ENCODE measurements around the gene WFS1. TPM values are rescaled to one million over a fixed set of nuclear protein-coding genes. Genes with fewer than 3 reads are reported as not detected.

Gene WFS1
- total and polyA plus RNA-seq, 10 donors, result 4.9 to 62.2 (median 34.8) TPM

- intact Hi-C loops (cut with DNase I; ENCODE audit: low total_unique reads), result no loop called here
- no peak for TF ChIP-seq POLR2AphosphoS5 (IDR thresholded peaks at IDR 0.05)
- TF ChIP-seq POLR2A (IDR thresholded peaks at IDR 0.05), result no peak
- TF ChIP-seq, protein P1, sequence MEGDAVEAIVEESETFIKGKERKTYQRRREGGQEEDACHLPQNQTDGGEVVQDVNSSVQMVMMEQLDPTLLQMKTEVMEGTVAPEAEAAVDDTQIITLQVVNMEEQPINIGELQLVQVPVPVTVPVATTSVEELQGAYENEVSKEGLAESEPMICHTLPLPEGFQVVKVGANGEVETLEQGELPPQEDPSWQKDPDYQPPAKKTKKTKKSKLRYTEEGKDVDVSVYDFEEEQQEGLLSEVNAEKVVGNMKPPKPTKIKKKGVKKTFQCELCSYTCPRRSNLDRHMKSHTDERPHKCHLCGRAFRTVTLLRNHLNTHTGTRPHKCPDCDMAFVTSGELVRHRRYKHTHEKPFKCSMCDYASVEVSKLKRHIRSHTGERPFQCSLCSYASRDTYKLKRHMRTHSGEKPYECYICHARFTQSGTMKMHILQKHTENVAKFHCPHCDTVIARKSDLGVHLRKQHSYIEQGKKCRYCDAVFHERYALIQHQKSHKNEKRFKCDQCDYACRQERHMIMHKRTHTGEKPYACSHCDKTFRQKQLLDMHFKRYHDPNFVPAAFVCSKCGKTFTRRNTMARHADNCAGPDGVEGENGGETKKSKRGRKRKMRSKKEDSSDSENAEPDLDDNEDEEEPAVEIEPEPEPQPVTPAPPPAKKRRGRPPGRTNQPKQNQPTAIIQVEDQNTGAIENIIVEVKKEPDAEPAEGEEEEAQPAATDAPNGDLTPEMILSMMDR (IDR thresholded peaks at IDR 0.05 in 8 of 11, conservative IDR thresholded peaks at IDR 0.05 in 3 of 11), result no peak
- Histone ChIP-seq H3K4me3 (no peak overlapping the region), H3K27me3 (replicated peaks in 1 of 7) (peaks cover 0 to 89% (median 38%) of the 10 kb centered on the region in 7 donors), H3K9me3 (peaks cover 0 to 15% (median 6%) of the 10 kb centered on the region in 8 donors), H3K4me1 (peaks cover 0 to 18% (median 11%) of the 10 kb centered on the region in 6 donors), H3K27ac (no peak overlapping the region), H3K36me3 (no peaks in the 10 kb centered on the region)
- WGBS, 5 donors, result 63 to 79% (median 72%) methylated on average over 12 of the region's 12 CpGs
- DNase-seq, result no peak
Measured at GRCh38 chr4:6335040-6335590, 65.5 kb downstream of the WFS1 start.

- Histone ChIP-seq H3K9me3 (peaks cover 0 to 15% (median 6%) of the 10 kb centered on the region in 8 donors), H3K4me3 (no peak overlapping the region), H3K27me3 (replicated peaks in 1 of 7) (peaks cover 0 to 94% (median 38%) of the 10 kb centered on the region in 7 donors), H3K36me3 (no peaks in the 10 kb centered on the region), H3K27ac (no peak overlapping the region), H3K4me1 (peaks cover 0 to 18% (median 11%) of the 10 kb centered on the region in 6 donors)
- TF ChIP-seq POLR2A (IDR thresholded peaks at IDR 0.05) (no peak), POLR2AphosphoS5 (IDR thresholded peaks at IDR 0.05) (no peak)
- TF ChIP-seq, protein P1 (IDR thresholded peaks at IDR 0.05 in 8 of 11, conservative IDR thresholded peaks at IDR 0.05 in 3 of 11), result no peak
- WGBS, 5 donors, result 64 to 85% (median 68%) methylated on average over 11 to 13 of the region's 13 CpGs
- intact Hi-C loops (cut with DNase I; ENCODE audit: low total_unique reads), result no loop called here
- DNase-seq, result peak; percentile 46
Measured at GRCh38 chr4:6336166-6336565, 66.5 kb downstream of the WFS1 start.

DNA sequence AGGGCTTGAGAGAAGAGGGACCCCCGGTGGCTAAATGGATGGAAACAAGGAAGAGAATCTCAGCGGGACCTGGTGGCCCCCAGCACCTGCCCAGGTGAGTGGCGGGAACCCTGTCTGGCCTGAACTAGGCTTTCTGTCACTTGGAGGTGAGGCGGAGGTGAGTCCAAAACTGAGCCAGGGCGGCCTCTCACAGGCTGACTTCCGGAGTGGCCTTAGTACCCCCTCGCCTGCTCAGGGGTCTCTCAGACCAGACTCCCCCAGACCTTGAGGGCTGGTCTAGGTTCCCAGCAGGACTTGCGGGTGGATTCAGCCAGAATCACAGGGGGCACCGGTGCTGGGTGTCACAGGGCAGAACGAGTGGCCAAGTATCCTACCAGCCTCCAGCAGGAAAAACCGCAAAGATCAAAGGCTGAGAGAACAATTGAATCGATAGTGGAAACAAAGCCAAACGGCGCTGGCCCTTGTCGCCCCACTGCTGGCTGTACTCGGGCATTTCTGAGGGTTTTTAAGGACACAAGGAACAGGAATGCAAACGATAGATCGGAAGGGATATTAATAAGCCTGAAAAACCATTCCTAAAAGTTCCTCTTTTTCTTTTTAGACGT is 67.8 kb downstream of the WFS1 start:
- WGBS, 5 donors, result 22 to 34% (median 25%) methylated on average over 17 to 19 of the region's 19 CpGs
- H3K4me1 ChIP-seq, result peaks cover 0 to 18% (median 11%) of the 10 kb centered on the region in 6 donors
- H3K27me3 ChIP-seq (replicated peaks in 1 of 7), result peaks cover 0 to 87% (median 33%) of the 10 kb centered on the region in 7 donors
- H3K4me3 ChIP-seq, result no peak overlapping the region
- H3K9me3 ChIP-seq, result peaks cover 0 to 9% (median 6%) of the 10 kb centered on the region in 8 donors
- intact Hi-C loops (cut with DNase I; ENCODE audit: low total_unique reads), result no loop called here
- DNase-seq, result peak; percentile 67
- no peak for TF ChIP-seq POLR2AphosphoS5 (IDR thresholded peaks at IDR 0.05)
- TF ChIP-seq, protein P1 (IDR thresholded peaks at IDR 0.05 in 8 of 11, conservative IDR thresholded peaks at IDR 0.05 in 3 of 11), result no peak
- TF ChIP-seq POLR2A (IDR thresholded peaks at IDR 0.05), result no peak
- H3K27ac ChIP-seq, result no peak overlapping the region
- no peaks in the 10 kb centered on the region for H3K36me3 ChIP-seq
